HepG2 (cell line): Measurements from ENCODE around the gene CMIP. TPM values are rescaled to one million over a fixed set of nuclear protein-coding genes. Genes with fewer than 3 reads are reported as not detected.

ENCODE experiments used
- CEBPG ChIP-seq: IDR thresholded peaks from 2 replicates; pipeline ENCODE4 v1.6.1; 2016
- FOXA3 ChIP-seq: IDR thresholded peaks from 2 replicates; pipeline ENCODE4 v1.6.1; 2016; ENCODE audit warnings: missing genetic modification reagents, missing compliant biosample characterization
- FOXC1 ChIP-seq: sonication (generic); formaldehyde crosslinking; IDR thresholded peaks from 2 replicates; pipeline ENCODE4 v1.8.0; 2022; ENCODE audit warnings: mild to moderate bottlenecking, missing genetic modification reagents, borderline replicate concordance
- HHEX ChIP-seq: IDR thresholded peaks from 2 replicates; pipeline ENCODE4 v1.6.1; 2016; ENCODE audit warnings: control low read depth
- HNRNPH1 ChIP-seq: fragments of 200-400 bp; formaldehyde crosslinking; optimal IDR thresholded peaks from 2 replicates; pipeline ENCODE3; 2017; ENCODE audit warnings: mild to moderate bottlenecking, low read depth, low read length
- KLF16 ChIP-seq, 2 experiments: sonication (generic) in 1 of 2; formaldehyde crosslinking in 1 of 2; IDR thresholded peaks; 2 replicates each; pipeline versions ENCODE4 v1.6.1 to v1.8.0; 2016 to 2023; ENCODE audit warnings: missing genetic modification reagents in 2 of 2, missing compliant biosample characterization in 1 of 2
- KLF6 ChIP-seq: IDR thresholded peaks from 2 replicates; pipeline ENCODE4 v1.8.0; 2016; ENCODE audit warnings: missing biosample characterization, missing genetic modification reagents
- MEIS1 ChIP-seq: sonication (generic); formaldehyde crosslinking; IDR thresholded peaks from 2 replicates; pipeline ENCODE4 v1.9.0; 2021; ENCODE audit warnings: mild to moderate bottlenecking, missing genetic modification reagents, moderate library complexity, borderline replicate concordance
- NFKB2 ChIP-seq: sonication (generic); formaldehyde crosslinking; IDR thresholded peaks from 2 replicates; pipeline ENCODE4 v1.4.0; 2020; ENCODE audit warnings: missing genetic modification reagents, borderline replicate concordance
- NKX3-1 ChIP-seq: sonication (generic); formaldehyde crosslinking; IDR thresholded peaks from 2 replicates; pipeline ENCODE4 v1.5.0; 2020; ENCODE audit warnings: missing genetic modification reagents
- PPARG ChIP-seq: conservative IDR thresholded peaks from 2 replicates; pipeline ENCODE4 v1.6.1; 2016; ENCODE audit warnings: missing biosample characterization, missing genetic modification reagents
- TAF1 ChIP-seq: sonication (generic); formaldehyde crosslinking; IDR thresholded peaks from 2 replicates; pipeline ENCODE4 v1.4.0; 2020; ENCODE audit warnings: missing genetic modification reagents
- TBX3 ChIP-seq: fragments of 450-650 bp; IDR thresholded peaks from 2 replicates; pipeline ENCODE4 v1.6.1; 2017; ENCODE audit warnings: antibody characterized with exemption, mild to moderate bottlenecking, inconsistent platforms, borderline replicate concordance
- ZBTB7B ChIP-seq: sonication (generic); formaldehyde crosslinking; IDR thresholded peaks from 2 replicates; pipeline ENCODE4 v1.4.0; 2020; ENCODE audit warnings: missing genetic modification reagents
- ZMYM4 ChIP-seq: sonication (generic); formaldehyde crosslinking; IDR thresholded peaks from 2 replicates; pipeline ENCODE4 v1.8.1; 2023; ENCODE audit warnings: mild to moderate bottlenecking, missing genetic modification reagents
- ZNF142 ChIP-seq: sonication (generic); formaldehyde crosslinking; IDR thresholded peaks from 2 replicates; pipeline ENCODE4 v1.4.0; 2020; ENCODE audit warnings: missing genetic modification reagents
- ZNF326 ChIP-seq: sonication (generic); formaldehyde crosslinking; IDR thresholded peaks from 2 replicates; pipeline ENCODE4 v1.4.0; 2020; ENCODE audit warnings: missing genetic modification reagents, borderline replicate concordance
- ZNF430 ChIP-seq: sonication (generic); formaldehyde crosslinking; IDR thresholded peaks from 2 replicates; pipeline ENCODE4 v1.9.0; 2021; ENCODE audit warnings: mild to moderate bottlenecking, missing genetic modification reagents
- ZNF512B ChIP-seq: sonication (generic); formaldehyde crosslinking; IDR thresholded peaks from 2 replicates; pipeline ENCODE4 v1.5.1; 2020; ENCODE audit warnings: missing genetic modification reagents, mild to moderate bottlenecking, borderline replicate concordance
- ZXDC ChIP-seq: sonication (generic); formaldehyde crosslinking; IDR thresholded peaks from 2 replicates; pipeline ENCODE4 v1.5.0; 2020; ENCODE audit warnings: mild to moderate bottlenecking, missing genetic modification reagents
- polyA plus RNA-seq, 8 experiments: library from polyadenylated mRNA; depleted of rRNA in 3 of 8; stranded (reverse) in 7 of 8; unstranded in 1 of 8; fragments of >200 nt; fragmentation: Illumina TruSeq in 4 of 8; extraction: Trizol in 4 of 8; gene quantifications; 2 replicates each; pipeline versions ENCODE4 v1.2.1 to v1.2.3, GENCODE V29; 2011 to 2016; ENCODE audit warnings: low read depth in 4 of 8, missing spikeins in 1 of 8, mixed read lengths in 1 of 8; ENCODE audit not compliant: insufficient read depth in 1 of 8
- total RNA-seq, 5 experiments: library from RNA; depleted of rRNA; stranded (reverse); fragments of >200 nt; fragmentation: Illumina TruSeq; extraction: Trizol; gene quantifications; 2 replicates each; pipeline ENCODE4 v1.2.3, GENCODE V29; 2016; ENCODE audit warnings: low read depth in 1 of 5

CMIP gene
- total and polyA plus RNA-seq, 2 of the 13 experiments (the other 11 are each of a cell fraction or from before 2014, with no cell fraction given) = 10.9 to 18.1 TPM

- no peak for TF ChIP-seq ZNF142 (CRISPR knock-in tag)
- no peak for TF ChIP-seq PPARG
- TF ChIP-seq ZNF430 (CRISPR knock-in tag) = 0 out of 2 replicates have a peak, but pooled peaks have one; percentile 35
- TF ChIP-seq KLF6 (CRISPR knock-in tag) = 0 out of 2 replicates have a peak, but pooled peaks have one; percentile 31
- no peak for TF ChIP-seq ZNF512B (CRISPR knock-in tag)
- no peak for TF ChIP-seq ZXDC (CRISPR knock-in tag)
- 0 out of 2 replicates have a peak, but pooled peaks have one; percentile 36 for TF ChIP-seq ZBTB7B (CRISPR knock-in tag)
- TF ChIP-seq ZNF326 = no peak
- TF ChIP-seq HHEX = no peak
- TF ChIP-seq HNRNPH1 = no peak
- no peak for TF ChIP-seq NKX3-1 (CRISPR knock-in tag)
- TF ChIP-seq CEBPG (CRISPR knock-in tag) = peak; percentile 97
- peak; percentile 61; the same call in 1 of the 2 replicates for TF ChIP-seq ZMYM4 (CRISPR knock-in tag)
- 0 out of 2 replicates have a peak, but pooled peaks have one; percentile 18 for TF ChIP-seq FOXA3 (CRISPR knock-in tag)
- TF ChIP-seq TBX3 = peak; percentile 18; the same call in 1 of the 2 replicates
- no peak for TF ChIP-seq FOXC1 (CRISPR knock-in tag)
- peak in 1 of 2 experiments; percentile 50; a peak in 1 of 4 replicates for TF ChIP-seq KLF16 (CRISPR knock-in tag; IDR thresholded peaks at IDR 0.05)
- no peak for TF ChIP-seq TAF1
- no peak for TF ChIP-seq MEIS1
- TF ChIP-seq NFKB2 (CRISPR knock-in tag) = no peak
These were observed 152.6 kb downstream of the CMIP start (continued) for GRCh38 chr16:81597079-81597658.
